KMS-11 (cell line): Measurements from ENCODE around the gene CDH4.

ENCODE experiments used
- H2AFZ ChIP-seq: fragments of 200-600 bp; sonication (generic); 2 replicates; pipeline ENCODE4 v1.6.1; 2016; ENCODE audit warnings: antibody characterized with exemption, mixed run types, low read depth
- H3K27ac ChIP-seq: fragments of 200-600 bp; sonication (generic); 2 replicates; pipeline ENCODE4 v1.6.1; 2016; ENCODE audit warnings: mild to moderate bottlenecking, mixed run types
- H3K27me3 ChIP-seq: fragments of 200-600 bp; sonication (generic); 2 replicates; pipeline ENCODE4 v1.6.1; 2017; ENCODE audit warnings: mild to moderate bottlenecking, low read depth, mixed run types, moderate library complexity; ENCODE audit not compliant: insufficient read depth
- H3K36me3 ChIP-seq: fragments of 200-600 bp; sonication (generic); 2 replicates; pipeline ENCODE4 v1.6.1; 2017; ENCODE audit warnings: mild to moderate bottlenecking, mixed run types; ENCODE audit not compliant: insufficient read depth
- H3K4me1 ChIP-seq: fragments of 200-600 bp; sonication (generic); 2 replicates; pipeline ENCODE4 v1.6.1; 2016; ENCODE audit warnings: mild to moderate bottlenecking, low read depth, mixed run types; ENCODE audit not compliant: poor library complexity, severe bottlenecking
- H3K4me2 ChIP-seq: fragments of 200-600 bp; sonication (generic); 2 replicates; pipeline ENCODE4 v1.7.0; 2016; ENCODE audit warnings: mild to moderate bottlenecking, mixed run types
- H3K4me3 ChIP-seq: fragments of 200-600 bp; sonication (generic); IDR thresholded peaks from 2 replicates; pipeline ENCODE4 v1.6.1; 2017; ENCODE audit warnings: low read depth, low read length, mixed read lengths; ENCODE audit not compliant: insufficient read depth
- H3K79me2 ChIP-seq: fragments of 200-600 bp; sonication (generic); 2 replicates; pipeline ENCODE4 v1.6.1; 2016; ENCODE audit warnings: low read depth, mixed run types; ENCODE audit not compliant: insufficient read depth
- H3K9ac ChIP-seq: fragments of 200-600 bp; sonication (generic); 2 replicates; pipeline ENCODE4 v1.6.1; 2016; ENCODE audit warnings: mild to moderate bottlenecking, mixed run types
- H4K20me1 ChIP-seq: fragments of 200-600 bp; sonication (generic); 2 replicates; pipeline ENCODE4 v1.6.1; 2016; ENCODE audit warnings: mild to moderate bottlenecking, mixed run types; ENCODE audit not compliant: insufficient read depth
- TF ChIP-seq, protein P1 (sequence below): fragments of 200-600 bp; sonication (generic); conservative IDR thresholded peaks from 2 replicates; pipeline ENCODE4 v1.6.1; 2017; ENCODE audit warnings: low read depth, mild to moderate bottlenecking, antibody characterized with exemption, low read length, moderate library complexity, mixed read lengths

Gene CDH4

DNA sequence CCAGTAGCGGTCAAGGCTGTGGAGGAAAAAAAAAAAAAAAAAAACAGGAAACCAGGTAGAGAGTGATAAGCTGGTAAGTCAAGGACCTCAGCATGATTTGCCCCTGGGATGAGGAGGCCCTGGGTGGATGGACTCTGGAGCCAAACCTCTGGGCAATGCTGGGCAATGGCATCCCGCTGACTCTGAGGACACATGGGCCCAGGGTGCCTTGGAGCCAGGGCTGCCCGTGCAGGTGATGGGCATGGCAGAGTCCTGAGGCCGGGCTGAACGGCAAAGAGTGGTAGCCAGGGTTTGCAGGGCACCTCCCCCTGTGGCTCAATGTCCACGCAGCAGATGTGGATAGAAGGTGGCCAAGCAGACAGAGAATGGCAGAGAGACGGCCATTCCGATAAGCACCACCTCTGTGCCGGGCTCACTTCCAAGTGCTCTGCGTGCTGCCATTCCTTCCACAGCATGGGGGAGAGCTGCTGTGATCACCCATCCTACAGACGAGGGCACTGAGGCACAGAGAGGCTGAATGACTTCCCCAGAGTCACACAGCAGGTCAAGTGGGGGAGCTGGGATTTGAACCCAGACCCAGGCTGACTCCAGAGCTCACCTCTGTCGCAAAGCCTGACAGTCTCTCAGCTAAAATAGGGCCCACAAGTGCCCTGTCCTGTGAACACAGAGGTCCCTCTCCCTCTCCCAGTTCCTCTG lies 353.9 kb downstream of the CDH4 start:
- Histone ChIP-seq H3K27ac (no peak overlapping the region), H3K27me3 (peaks cover under 1% of the 10 kb centered on the region; the same call in 1 of the 2 replicates), H3K4me1 (no peaks in the 10 kb centered on the region), H4K20me1 (no peaks in the 10 kb centered on the region), H3K79me2 (no peaks in the 10 kb centered on the region), H3K9ac (no peak overlapping the region), H3K4me3 (no peak overlapping the region), H3K4me2 (no peak overlapping the region), H3K36me3 (no peaks in the 10 kb centered on the region), H2AFZ (no peak overlapping the region)
- TF ChIP-seq, protein P1, sequence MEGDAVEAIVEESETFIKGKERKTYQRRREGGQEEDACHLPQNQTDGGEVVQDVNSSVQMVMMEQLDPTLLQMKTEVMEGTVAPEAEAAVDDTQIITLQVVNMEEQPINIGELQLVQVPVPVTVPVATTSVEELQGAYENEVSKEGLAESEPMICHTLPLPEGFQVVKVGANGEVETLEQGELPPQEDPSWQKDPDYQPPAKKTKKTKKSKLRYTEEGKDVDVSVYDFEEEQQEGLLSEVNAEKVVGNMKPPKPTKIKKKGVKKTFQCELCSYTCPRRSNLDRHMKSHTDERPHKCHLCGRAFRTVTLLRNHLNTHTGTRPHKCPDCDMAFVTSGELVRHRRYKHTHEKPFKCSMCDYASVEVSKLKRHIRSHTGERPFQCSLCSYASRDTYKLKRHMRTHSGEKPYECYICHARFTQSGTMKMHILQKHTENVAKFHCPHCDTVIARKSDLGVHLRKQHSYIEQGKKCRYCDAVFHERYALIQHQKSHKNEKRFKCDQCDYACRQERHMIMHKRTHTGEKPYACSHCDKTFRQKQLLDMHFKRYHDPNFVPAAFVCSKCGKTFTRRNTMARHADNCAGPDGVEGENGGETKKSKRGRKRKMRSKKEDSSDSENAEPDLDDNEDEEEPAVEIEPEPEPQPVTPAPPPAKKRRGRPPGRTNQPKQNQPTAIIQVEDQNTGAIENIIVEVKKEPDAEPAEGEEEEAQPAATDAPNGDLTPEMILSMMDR, result no peak

- H3K27me3 ChIP-seq, result peaks cover 5% of the 10 kb centered on the region; the same call in 1 of the 2 replicates
- TF ChIP-seq, protein P1, result no peak
Measured at GRCh38 chr20:61608275-61609085, 356.4 kb downstream of the CDH4 start.

GRCh38 chr20:61609461-61609860 lies 357.4 kb downstream of the CDH4 start:
- TF ChIP-seq, protein P1, result no peak
- Histone ChIP-seq H3K36me3 (no peaks in the 10 kb centered on the region), H3K9ac (no peak overlapping the region), H3K79me2 (no peaks in the 10 kb centered on the region), H3K27ac (no peak overlapping the region), H2AFZ (no peak overlapping the region), H3K27me3 (peaks cover 5% of the 10 kb centered on the region; the same call in 1 of the 2 replicates), H3K4me3 (no peak overlapping the region), H3K4me1 (no peaks in the 10 kb centered on the region), H3K4me2 (no peak overlapping the region), H4K20me1 (no peaks in the 10 kb centered on the region)

More at GRCh38 chr20:61608275-61609085, 356.4 kb downstream of the CDH4 start:
- H2AFZ ChIP-seq, result no peak overlapping the region
- no peak overlapping the region for H3K27ac ChIP-seq
- no peaks in the 10 kb centered on the region for H4K20me1 ChIP-seq
- no peaks in the 10 kb centered on the region for H3K36me3 ChIP-seq
- no peaks in the 10 kb centered on the region for H3K4me1 ChIP-seq
- no peaks in the 10 kb centered on the region for H3K79me2 ChIP-seq
- no peak overlapping the region for H3K4me2 ChIP-seq
- no peak overlapping the region for H3K4me3 ChIP-seq
- H3K9ac ChIP-seq, result no peak overlapping the region

DNA sequence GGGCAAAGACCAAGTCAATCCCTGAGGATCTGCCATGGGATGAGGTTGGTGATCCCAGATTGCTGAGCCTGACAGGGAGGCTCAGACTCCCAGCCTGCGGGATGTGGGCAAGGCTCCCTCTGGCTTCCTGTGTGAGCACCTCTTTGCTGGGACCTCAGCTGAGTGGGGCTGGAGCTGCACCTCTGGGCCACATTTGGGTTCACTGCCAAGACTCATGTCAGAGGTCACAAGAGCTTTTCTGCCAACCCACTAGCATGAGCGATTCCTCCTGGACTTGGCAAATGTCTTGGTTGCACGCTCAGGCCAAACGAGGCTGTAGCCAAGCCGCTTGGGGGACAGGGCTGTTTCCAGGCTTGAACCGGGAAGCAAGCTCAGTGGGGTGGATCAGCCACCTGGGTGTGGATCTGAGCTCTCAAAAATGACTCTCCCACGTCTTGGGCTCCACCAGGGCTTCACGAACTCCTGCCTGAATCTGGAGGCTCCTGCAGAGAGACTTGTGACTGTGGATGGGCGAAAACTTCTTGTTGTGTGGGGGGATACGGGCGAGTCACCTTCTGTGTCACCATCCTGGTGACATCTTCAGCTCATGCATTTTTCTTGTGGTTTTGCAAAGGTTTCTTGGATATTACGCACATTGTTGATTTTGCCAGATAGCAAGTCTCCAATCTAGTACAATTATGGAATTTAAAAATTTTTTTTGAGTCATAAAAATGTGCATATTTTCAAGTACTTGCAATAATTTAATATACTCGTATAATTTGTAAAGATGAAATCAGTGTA lies 359.5 kb downstream of the CDH4 start:
- Histone ChIP-seq H4K20me1 (no peaks in the 10 kb centered on the region), H3K36me3 (no peaks in the 10 kb centered on the region), H3K4me2 (no peak overlapping the region), H3K4me3 (no peak overlapping the region), H3K79me2 (no peaks in the 10 kb centered on the region), H3K9ac (no peak overlapping the region), H2AFZ (no peak overlapping the region), H3K27me3 (peaks cover 5% of the 10 kb centered on the region; the same call in 1 of the 2 replicates), H3K4me1 (no peaks in the 10 kb centered on the region), H3K27ac (no peak overlapping the region)
- TF ChIP-seq, protein P1, result no peak
